SU-DHL-6 (cell line): ENCODE measurements around the gene BEND5.

Source experiments
- H2AFZ ChIP-seq: fragments of 200-600 bp; sonication (generic); 2 replicates; pipeline ENCODE4 v1.6.1; 2014; ENCODE audit warnings: low read depth, mild to moderate bottlenecking, moderate library complexity, mixed read lengths, antibody characterized with exemption, low read length; ENCODE audit not compliant: severe bottlenecking
- H3F3A ChIP-seq: fragments of 200-600 bp; shearing (Covaris generic); 2 replicates; pipeline ENCODE4 v1.6.0; 2016; ENCODE audit warnings: antibody characterized with exemption, mild to moderate bottlenecking; ENCODE audit not compliant: insufficient read depth
- H3K27ac ChIP-seq: fragments of 200-600 bp; sonication (generic); 2 replicates; pipeline ENCODE4 v1.5.1; 2016; ENCODE audit warnings: low read depth, mild to moderate bottlenecking, low read length, moderate library complexity, mixed read lengths
- H3K27me3 ChIP-seq: fragments of 200-600 bp; sonication (generic), shearing (Covaris generic); 2 replicates; pipeline ENCODE4 v1.6.0; 2014; ENCODE audit warnings: mild to moderate bottlenecking, low read length
- H3K36me3 ChIP-seq: fragments of 200-600 bp; sonication (generic); 2 replicates; pipeline ENCODE4 v1.6.1; 2014; ENCODE audit warnings: mild to moderate bottlenecking, low read length, mixed read lengths
- H3K4me2 ChIP-seq: fragments of 300-600, 200-600 bp; shearing (Covaris generic), sonication (generic); 2 replicates; pipeline ENCODE4 v1.6.0; 2014; ENCODE audit warnings: low read length, low read depth, mild to moderate bottlenecking; ENCODE audit not compliant: poor library complexity, severe bottlenecking
- H3K4me3 ChIP-seq: fragments of 200-600 bp; sonication (generic); 2 replicates; pipeline ENCODE4 v1.5.1; 2014; ENCODE audit warnings: antibody characterized with exemption, low read length, mild to moderate bottlenecking, mixed read lengths; ENCODE audit not compliant: insufficient read depth, poor library complexity, severe bottlenecking
- H3K79me2 ChIP-seq: fragments of 200-600 bp; sonication (generic); 2 replicates; pipeline ENCODE4 v1.6.1; 2014; ENCODE audit warnings: mild to moderate bottlenecking, low read length, moderate library complexity; ENCODE audit not compliant: insufficient read depth
- H3K9ac ChIP-seq: fragments of 200-600 bp; sonication (generic); 2 replicates; pipeline ENCODE4 v1.7.0; 2014; ENCODE audit warnings: mild to moderate bottlenecking, low read length
- H3K9me2 ChIP-seq: fragments of 200-600 bp; sonication (generic); replicated peaks from 2 replicates; pipeline ENCODE4 v1.6.1; 2014; ENCODE audit warnings: low read length; ENCODE audit not compliant: insufficient read depth
- H3K9me3 ChIP-seq: fragments of 200-600 bp; sonication (generic); 2 replicates; pipeline ENCODE4 v1.6.1; 2014; ENCODE audit warnings: low read length, mixed read lengths; ENCODE audit not compliant: insufficient read depth
- H4K20me1 ChIP-seq: fragments of 200-600 bp; sonication (generic); 2 replicates; pipeline ENCODE4 v1.6.1; 2014; ENCODE audit warnings: low read depth, mild to moderate bottlenecking, antibody characterized with exemption, low read length, moderate library complexity, mixed read lengths
- EZH2phosphoT487 ChIP-seq: fragments of 200-600 bp; sonication (generic), shearing (Covaris generic); conservative IDR thresholded peaks from 2 replicates; pipeline ENCODE4 v1.6.1; 2018; ENCODE audit warnings: mild to moderate bottlenecking, antibody characterized with exemption, low read length, moderate library complexity, mixed read lengths
- TF ChIP-seq, protein P1 (sequence below): fragments of 200-600 bp; sonication (generic); IDR thresholded peaks from one replicate; pipeline ENCODE4 v1.5.1; 2017; ENCODE audit warnings: antibody characterized with exemption, mild to moderate bottlenecking, low read length, moderate library complexity; ENCODE audit not compliant: insufficient read depth, poor library complexity, severe bottlenecking

The BEND5 gene

GRCh38 chr1:48773133-48773532 lies 3.6 kb downstream of the BEND5 start:
- no peak for TF ChIP-seq EZH2phosphoT487
- TF ChIP-seq, protein P1, sequence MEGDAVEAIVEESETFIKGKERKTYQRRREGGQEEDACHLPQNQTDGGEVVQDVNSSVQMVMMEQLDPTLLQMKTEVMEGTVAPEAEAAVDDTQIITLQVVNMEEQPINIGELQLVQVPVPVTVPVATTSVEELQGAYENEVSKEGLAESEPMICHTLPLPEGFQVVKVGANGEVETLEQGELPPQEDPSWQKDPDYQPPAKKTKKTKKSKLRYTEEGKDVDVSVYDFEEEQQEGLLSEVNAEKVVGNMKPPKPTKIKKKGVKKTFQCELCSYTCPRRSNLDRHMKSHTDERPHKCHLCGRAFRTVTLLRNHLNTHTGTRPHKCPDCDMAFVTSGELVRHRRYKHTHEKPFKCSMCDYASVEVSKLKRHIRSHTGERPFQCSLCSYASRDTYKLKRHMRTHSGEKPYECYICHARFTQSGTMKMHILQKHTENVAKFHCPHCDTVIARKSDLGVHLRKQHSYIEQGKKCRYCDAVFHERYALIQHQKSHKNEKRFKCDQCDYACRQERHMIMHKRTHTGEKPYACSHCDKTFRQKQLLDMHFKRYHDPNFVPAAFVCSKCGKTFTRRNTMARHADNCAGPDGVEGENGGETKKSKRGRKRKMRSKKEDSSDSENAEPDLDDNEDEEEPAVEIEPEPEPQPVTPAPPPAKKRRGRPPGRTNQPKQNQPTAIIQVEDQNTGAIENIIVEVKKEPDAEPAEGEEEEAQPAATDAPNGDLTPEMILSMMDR: no peak
- Histone ChIP-seq H2AFZ (no peak overlapping the region), H4K20me1 (no peaks in the 10 kb centered on the region), H3K36me3 (no peaks in the 10 kb centered on the region), H3K27ac (no peak overlapping the region), H3K79me2 (no peaks in the 10 kb centered on the region), H3K4me3 (no peak overlapping the region), H3K9ac (no peak overlapping the region), H3K9me3 (no peaks in the 10 kb centered on the region), H3F3A (no peaks in the 10 kb centered on the region), H3K4me2 (no peak overlapping the region), H3K27me3 (no peaks in the 10 kb centered on the region), H3K9me2 (no peaks in the 10 kb centered on the region)

GRCh38 chr1:48772211-48772610 lies 4.5 kb downstream of the BEND5 start:
- Histone ChIP-seq H4K20me1 (no peaks in the 10 kb centered on the region), H3K9ac (no peak overlapping the region)

DNA sequence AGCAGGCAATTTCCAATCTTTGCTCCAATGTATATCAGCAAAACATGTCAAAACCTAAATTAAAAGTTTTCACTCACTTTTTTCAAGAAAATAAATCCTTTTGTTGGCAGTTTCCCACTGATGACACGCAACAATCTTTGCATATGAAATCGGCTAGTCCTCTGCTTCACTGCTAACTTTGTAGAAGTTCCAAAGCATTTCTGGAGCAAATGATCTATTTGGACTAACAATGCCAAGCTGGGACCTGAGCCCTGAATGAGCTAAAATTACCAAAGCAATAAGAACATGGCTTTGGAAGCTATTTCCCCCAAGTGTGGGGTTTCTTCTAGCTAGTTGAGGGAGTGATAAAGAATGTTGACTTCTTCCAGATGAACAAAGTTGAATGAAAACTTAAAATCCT lies 5.1 kb downstream of the BEND5 start:
- Histone ChIP-seq H3K9ac (no peak overlapping the region), H3K9me2 (no peaks in the 10 kb centered on the region), H3K4me3 (no peak overlapping the region), H3K27ac (no peak overlapping the region), H2AFZ (no peak overlapping the region), H3K79me2 (no peaks in the 10 kb centered on the region), H3F3A (no peaks in the 10 kb centered on the region), H3K36me3 (no peaks in the 10 kb centered on the region), H4K20me1 (no peaks in the 10 kb centered on the region), H3K4me2 (no peak overlapping the region), H3K27me3 (no peaks in the 10 kb centered on the region), H3K9me3 (no peaks in the 10 kb centered on the region)
- TF ChIP-seq EZH2phosphoT487: no peak
- TF ChIP-seq, protein P1: no peak

More at GRCh38 chr1:48772211-48772610, 4.5 kb downstream of the BEND5 start:
- H3K4me3 ChIP-seq: no peak overlapping the region
- no peaks in the 10 kb centered on the region for H3K79me2 ChIP-seq
- no peaks in the 10 kb centered on the region for H3F3A ChIP-seq
- no peak overlapping the region for H2AFZ ChIP-seq
- no peaks in the 10 kb centered on the region for H3K36me3 ChIP-seq
- H3K27ac ChIP-seq: no peak overlapping the region
- H3K27me3 ChIP-seq: no peaks in the 10 kb centered on the region
- no peaks in the 10 kb centered on the region for H3K9me2 ChIP-seq
- no peak overlapping the region for H3K4me2 ChIP-seq
- TF ChIP-seq EZH2phosphoT487: no peak
- TF ChIP-seq, protein P1: no peak
- H3K9me3 ChIP-seq: no peaks in the 10 kb centered on the region
